H9 (cell line): Measurements from ENCODE around the gene CHRNA10. TPM values are rescaled to one million over a fixed set of nuclear protein-coding genes. Genes with fewer than 3 reads are reported as not detected.

ENCODE experiments used
- DNase-seq: peaks from one replicate; pipeline ENCODE4 v3.0.0-alpha.2; 2017
- H2AFZ ChIP-seq: one replicate; pipeline ENCODE4 v1.6.1; 2013; ENCODE audit warnings: mild to moderate bottlenecking, low read length, control low read depth, moderate library complexity
- H2AK5ac ChIP-seq: 2 replicates; pipeline ENCODE4 v1.6.1; 2013; ENCODE audit warnings: low read length, control low read depth, mixed read lengths; ENCODE audit not compliant: insufficient read length
- H2BK120ac ChIP-seq: one replicate; pipeline ENCODE4 v1.6.1; 2013; ENCODE audit warnings: low read depth, mild to moderate bottlenecking, low read length, control low read depth, inconsistent platforms; ENCODE audit not compliant: poor library complexity, severe bottlenecking
- H2BK12ac ChIP-seq: 2 replicates; pipeline ENCODE4 v1.6.1; 2013; ENCODE audit warnings: low read length, control low read depth, mixed read lengths, low read depth; ENCODE audit not compliant: insufficient read length
- H2BK15ac ChIP-seq: 2 replicates; pipeline ENCODE4 v1.6.1; 2013; ENCODE audit warnings: low read depth, low read length, control low read depth
- H2BK20ac ChIP-seq: one replicate; pipeline ENCODE4 v1.6.1; 2013; ENCODE audit warnings: low read depth, mild to moderate bottlenecking, low read length, control low read depth, inconsistent platforms; ENCODE audit not compliant: poor library complexity, severe bottlenecking
- H2BK5ac ChIP-seq: 2 replicates; pipeline ENCODE4 v1.6.1; 2013; ENCODE audit warnings: low read length, control low read depth, mixed read lengths; ENCODE audit not compliant: insufficient read length
- H3K14ac ChIP-seq: 2 replicates; pipeline ENCODE4 v1.6.1; 2013; ENCODE audit warnings: low read length, control low read depth; ENCODE audit not compliant: insufficient read depth
- H3K18ac ChIP-seq: 2 replicates; pipeline ENCODE4 v1.6.1; 2013; ENCODE audit warnings: low read depth, mild to moderate bottlenecking, mixed read lengths, low read length, control low read depth; ENCODE audit not compliant: insufficient read length
- H3K23ac ChIP-seq: 2 replicates; pipeline ENCODE4 v1.6.1; 2013; ENCODE audit warnings: low read length, control low read depth, mixed read lengths, low read depth; ENCODE audit not compliant: insufficient read length
- H3K23me2 ChIP-seq: 2 replicates; pipeline ENCODE4 v1.6.1; 2013; ENCODE audit warnings: low read depth, mild to moderate bottlenecking, mixed read lengths, low read length, control low read depth; ENCODE audit not compliant: insufficient read length, poor library complexity, severe bottlenecking
- H3K27ac ChIP-seq: 2 replicates; pipeline ENCODE4 v1.5.1; 2013; ENCODE audit warnings: low read length, control low read depth, mixed read lengths, low read depth; ENCODE audit not compliant: insufficient read length
- H3K27me3 ChIP-seq: 2 replicates; pipeline ENCODE4 v1.6.1; 2013; ENCODE audit warnings: low read length, control low read depth, inconsistent platforms; ENCODE audit not compliant: insufficient read depth
- H3K4ac ChIP-seq: 2 replicates; pipeline ENCODE4 v1.6.1; 2013; ENCODE audit warnings: low read depth, mild to moderate bottlenecking, control low read depth, inconsistent platforms, low read length, moderate library complexity
- H3K4me1 ChIP-seq: 2 replicates; pipeline ENCODE4 v1.6.1; 2013; ENCODE audit warnings: low read length, control low read depth, inconsistent platforms; ENCODE audit not compliant: insufficient read depth
- H3K4me2 ChIP-seq: 2 replicates; pipeline ENCODE4 v1.6.1; 2013; ENCODE audit warnings: low read length, control low read depth, mixed read lengths; ENCODE audit not compliant: insufficient read length, insufficient read depth
- H3K56ac ChIP-seq: 2 replicates; pipeline ENCODE4 v1.6.1; 2013; ENCODE audit warnings: low read depth, mild to moderate bottlenecking, mixed read lengths, low read length, control low read depth; ENCODE audit not compliant: insufficient read length
- H3K79me1 ChIP-seq: 2 replicates; pipeline ENCODE4 v1.6.1; 2013; ENCODE audit warnings: low read depth, mild to moderate bottlenecking, moderate library complexity, low read length, control low read depth, inconsistent platforms; ENCODE audit not compliant: insufficient read depth, poor library complexity, severe bottlenecking
- H3K79me2 ChIP-seq: 2 replicates; pipeline ENCODE4 v1.6.1; 2013; ENCODE audit warnings: low read length, control low read depth, inconsistent platforms; ENCODE audit not compliant: insufficient read depth
- H3K9ac ChIP-seq: 2 replicates; pipeline ENCODE4 v1.6.1; 2013; ENCODE audit warnings: low read length, control low read depth, mixed read lengths; ENCODE audit not compliant: insufficient read length; ENCODE audit errors: extremely low read depth
- H3K9me3 ChIP-seq: one replicate; pipeline ENCODE4 v1.6.1; 2013; ENCODE audit warnings: low read depth, low read length, inconsistent platforms; ENCODE audit not compliant: control insufficient read depth
- H3T11ph ChIP-seq: one replicate; pipeline ENCODE4 v1.6.1; 2013; ENCODE audit warnings: mild to moderate bottlenecking, low read length, control low read depth, inconsistent platforms
- H4K20me1 ChIP-seq: one replicate; pipeline ENCODE4 v1.6.1; 2013; ENCODE audit not compliant: control insufficient read depth, insufficient read length, insufficient read depth
- H4K5ac ChIP-seq: 2 replicates; pipeline ENCODE4 v1.6.1; 2013; ENCODE audit warnings: low read depth, mild to moderate bottlenecking, mixed read lengths, low read length, control low read depth; ENCODE audit not compliant: insufficient read length
- H4K8ac ChIP-seq: replicated peaks from 2 replicates; pipeline ENCODE4 v1.6.1; 2013; ENCODE audit warnings: low read length, control low read depth, mixed read lengths, low read depth; ENCODE audit not compliant: insufficient read length
- H4K91ac ChIP-seq: 2 replicates; pipeline ENCODE4 v1.6.1; 2013; ENCODE audit warnings: low read depth, mild to moderate bottlenecking, moderate library complexity, mixed read lengths, low read length, control low read depth; ENCODE audit not compliant: insufficient read length
- H3K27ac Mint-ChIP-seq, 3 experiments: 2 replicates in 2 of 3; 3 replicates in 1 of 3; pipeline ENCODE4 v1.8.0; 2020 to 2021; ENCODE audit warnings: mixed read lengths in 3 of 3, mild to moderate bottlenecking in 1 of 3, moderate library complexity in 1 of 3
- H3K27me3 Mint-ChIP-seq: 2 replicates; pipeline ENCODE4 v1.8.0; 2021; ENCODE audit warnings: low read depth, mild to moderate bottlenecking, moderate library complexity, mixed read lengths
- H3K36me3 Mint-ChIP-seq, 3 experiments: 2 replicates in 2 of 3; 3 replicates in 1 of 3; pipeline ENCODE4 v1.8.0; 2020 to 2021; ENCODE audit warnings: low read depth in 3 of 3, mixed read lengths in 3 of 3; ENCODE audit not compliant: insufficient read depth in 1 of 3
- H3K4me1 Mint-ChIP-seq, 2 experiments: 2 replicates each; pipeline ENCODE4 v1.8.0; 2020; ENCODE audit warnings: mixed read lengths in 2 of 2
- H3K4me3 Mint-ChIP-seq, 2 experiments: 2 replicates in 1 of 2; 3 replicates in 1 of 2; pipeline ENCODE4 v1.8.0; 2020 to 2021; ENCODE audit warnings: mild to moderate bottlenecking in 2 of 2, mixed read lengths in 2 of 2, moderate library complexity in 1 of 2
- H3K9me3 Mint-ChIP-seq, 2 experiments: 2 replicates in 1 of 2; 3 replicates in 1 of 2; pipeline ENCODE4 v1.8.0; 2020; ENCODE audit warnings: mild to moderate bottlenecking in 2 of 2, mixed read lengths in 2 of 2, moderate library complexity in 1 of 2
- WGBS: extraction: QIAGEN DNeasy Blood & Tissue Kit; methylation state at CpG from one replicate; pipeline ENCODE4 v1.1.7; 2013; ENCODE audit warnings: missing lambda C conversion rate, low lambda C conversion rate, mixed read lengths; ENCODE audit not compliant: insufficient read length; ENCODE audit errors: extremely low coverage; 5-methylcytosine and 5-hydroxymethylcytosine counted together
- total RNA-seq: library from RNA; stranded (reverse); gene quantifications from 2 replicates; pipeline ENCODE4 v1.2.1, GENCODE V29; 2021
- TF ChIP-seq, protein P1 (sequence below): fragments of 200-600 bp; sonication (generic); conservative IDR thresholded peaks from 3 replicates; pipeline ENCODE4 v1.8.0; 2021; ENCODE audit warnings: antibody characterized with exemption, mild to moderate bottlenecking

CHRNA10 gene
- total RNA-seq, 1 experiment from 2014 or later, result 2.4 TPM

DNA sequence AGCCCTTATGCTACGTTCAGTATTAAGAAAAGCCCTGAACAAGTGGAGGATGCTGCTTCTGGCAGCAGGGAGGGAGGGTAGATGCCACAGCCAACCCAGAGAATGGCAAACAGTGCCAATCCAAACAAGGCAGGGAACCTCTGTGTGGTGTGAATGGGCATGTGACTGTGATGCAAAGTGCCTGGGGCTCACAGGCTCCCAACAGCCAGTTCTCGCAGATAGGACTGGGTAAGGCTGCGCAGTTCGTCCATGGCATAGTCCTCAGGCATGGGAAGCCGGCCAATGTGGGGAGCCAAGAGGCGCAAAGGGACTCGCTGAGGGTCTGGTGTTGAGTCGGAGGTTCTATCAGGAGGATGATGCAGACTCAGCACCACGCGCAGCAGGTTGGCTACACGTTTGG is 4.8 kb upstream of the CHRNA10 start:
- H3K23ac ChIP-seq, result no peak overlapping the region
- no peak overlapping the region for H3K27ac ChIP-seq
- H3T11ph ChIP-seq, result no peak overlapping the region
- no CpG with 5 or more reads among the region's 11 CpGs for WGBS
- no peak for DNase-seq
- peaks cover 0 to 9% of the 10 kb centered on the region in 2 experiments; a peak in 2 of 4 replicates for H3K4me1 Mint-ChIP-seq
- H2AK5ac ChIP-seq, result no peak overlapping the region
- H3K27me3 Mint-ChIP-seq, result no peaks in the 10 kb centered on the region
- H2BK120ac ChIP-seq, result no peak overlapping the region
- H4K91ac ChIP-seq, result no peak overlapping the region
- H2BK12ac ChIP-seq, result no peak overlapping the region
- H3K9me3 ChIP-seq, result no peaks in the 10 kb centered on the region
- H4K5ac ChIP-seq, result no peak overlapping the region
- no peak overlapping the region for H3K4me3 Mint-ChIP-seq
- no peak overlapping the region for H3K56ac ChIP-seq
- no peak overlapping the region for H4K8ac ChIP-seq
- no peak overlapping the region for H3K4me2 ChIP-seq
- H3K4ac ChIP-seq, result no peak overlapping the region
- no peak overlapping the region for H2BK15ac ChIP-seq
- H3K27ac Mint-ChIP-seq, result no peak overlapping the region
- H3K9ac ChIP-seq, result no peak overlapping the region
- H3K27me3 ChIP-seq, result no peaks in the 10 kb centered on the region
- no peak overlapping the region for H3K18ac ChIP-seq
- no peaks in the 10 kb centered on the region for H3K79me2 ChIP-seq
- H3K9me3 Mint-ChIP-seq, result no peaks in the 10 kb centered on the region
- H3K36me3 Mint-ChIP-seq, result peaks cover 39 to 75% (median 64%) of the 10 kb centered on the region in 3 experiments; a peak in 6 of 7 replicates
- no peaks in the 10 kb centered on the region for H4K20me1 ChIP-seq
- no peak overlapping the region for H3K14ac ChIP-seq
- H3K4me1 ChIP-seq, result no peaks in the 10 kb centered on the region
- H2AFZ ChIP-seq, result no peak overlapping the region
- TF ChIP-seq, protein P1, sequence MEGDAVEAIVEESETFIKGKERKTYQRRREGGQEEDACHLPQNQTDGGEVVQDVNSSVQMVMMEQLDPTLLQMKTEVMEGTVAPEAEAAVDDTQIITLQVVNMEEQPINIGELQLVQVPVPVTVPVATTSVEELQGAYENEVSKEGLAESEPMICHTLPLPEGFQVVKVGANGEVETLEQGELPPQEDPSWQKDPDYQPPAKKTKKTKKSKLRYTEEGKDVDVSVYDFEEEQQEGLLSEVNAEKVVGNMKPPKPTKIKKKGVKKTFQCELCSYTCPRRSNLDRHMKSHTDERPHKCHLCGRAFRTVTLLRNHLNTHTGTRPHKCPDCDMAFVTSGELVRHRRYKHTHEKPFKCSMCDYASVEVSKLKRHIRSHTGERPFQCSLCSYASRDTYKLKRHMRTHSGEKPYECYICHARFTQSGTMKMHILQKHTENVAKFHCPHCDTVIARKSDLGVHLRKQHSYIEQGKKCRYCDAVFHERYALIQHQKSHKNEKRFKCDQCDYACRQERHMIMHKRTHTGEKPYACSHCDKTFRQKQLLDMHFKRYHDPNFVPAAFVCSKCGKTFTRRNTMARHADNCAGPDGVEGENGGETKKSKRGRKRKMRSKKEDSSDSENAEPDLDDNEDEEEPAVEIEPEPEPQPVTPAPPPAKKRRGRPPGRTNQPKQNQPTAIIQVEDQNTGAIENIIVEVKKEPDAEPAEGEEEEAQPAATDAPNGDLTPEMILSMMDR, result no peak
- no peak overlapping the region for H2BK20ac ChIP-seq
- no peaks in the 10 kb centered on the region for H3K79me1 ChIP-seq
- no peaks in the 10 kb centered on the region for H3K23me2 ChIP-seq
- no peak overlapping the region for H2BK5ac ChIP-seq
